HEK293 (cell line): ENCODE measurements around the gene CDK12.
A peak's percentile ranks its signal among the peaks of the same experiment; 100 is the strongest.

Experiments used
- CTCF ChIA-PET: fragments of 350-600 bp; formaldehyde crosslinking; extraction: SDS; loops from one replicate; lab custom pipeline; 2021; ENCODE audit warnings: antibody characterized with exemption; lab: Yijun Ruan, JAX
- POLR2A ChIA-PET: fragments of 300-600 bp; formaldehyde crosslinking; extraction: SDS; loops from one replicate; lab custom pipeline; 2020; ENCODE audit warnings: antibody characterized with exemption, inconsistent platforms; lab: Yijun Ruan, JAX
- H3K27ac ChIP-seq: fragments of 200-500 bp; sonication (Bioruptor generic); 2 replicates; pipeline ENCODE4 v1.5.1; 2014; ENCODE audit warnings: low read depth, low read length, control low read depth, inconsistent platforms; ENCODE audit errors: extremely low read depth
- H3K36me3 ChIP-seq, 2 experiments: fragments of 200-500 bp in 1 of 2; sonication (Bioruptor generic) in 1 of 2; 1 replicate in 1 of 2; 2 replicates in 1 of 2; pipeline ENCODE4 v1.5.1; 2014 to 2017; ENCODE audit warnings: inconsistent platforms in 2 of 2, low read length in 2 of 2; ENCODE audit not compliant: control insufficient read depth in 2 of 2, insufficient read depth in 1 of 2
- H3K4me1 ChIP-seq: fragments of 200-500 bp; sonication (Bioruptor generic); 2 replicates; pipeline ENCODE4 v1.5.1; 2014; ENCODE audit warnings: mild to moderate bottlenecking, low read length, inconsistent platforms; ENCODE audit not compliant: control insufficient read depth, insufficient read depth
- H3K4me3 ChIP-seq: 2 replicates; pipeline ENCODE4 v1.5.1; 2011; ENCODE audit warnings: low read depth, mild to moderate bottlenecking, control low read depth, low read length, moderate library complexity
- H3K9me3 ChIP-seq: fragments of 200-500 bp; sonication (Bioruptor generic); 2 replicates; pipeline ENCODE4 v1.5.1; 2014; ENCODE audit warnings: low read depth, low read length, inconsistent platforms; ENCODE audit not compliant: control insufficient read depth, insufficient read depth
- ATF2 ChIP-seq: fragments of 450-650 bp; formaldehyde crosslinking; IDR thresholded peaks from 2 replicates; pipeline ENCODE4 v1.5.1; 2016; ENCODE audit warnings: missing biosample characterization, missing genetic modification characterization, low read depth
- CTCF ChIP-seq: fragments of 450-650 bp; formaldehyde crosslinking; IDR thresholded peaks from 2 replicates; pipeline ENCODE4 v1.5.1; 2016; ENCODE audit warnings: missing biosample characterization, missing genetic modification characterization
- GLIS2 ChIP-seq: fragments of 450-650 bp; formaldehyde crosslinking; IDR thresholded peaks from 2 replicates; pipeline ENCODE4 v1.5.1; 2016; ENCODE audit warnings: missing biosample characterization, missing genetic modification characterization
- OSR2 ChIP-seq: fragments of 450-650 bp; formaldehyde crosslinking; IDR thresholded peaks from 2 replicates; pipeline ENCODE4 v1.5.1; 2016; ENCODE audit warnings: missing biosample characterization, missing genetic modification characterization
- PRDM1 ChIP-seq: fragments of 450-650 bp; formaldehyde crosslinking; IDR thresholded peaks from 2 replicates; pipeline ENCODE4; 2016; ENCODE audit warnings: missing biosample characterization, missing genetic modification characterization
- PRDM2 ChIP-seq: fragments of 450-650 bp; formaldehyde crosslinking; IDR thresholded peaks from 2 replicates; pipeline ENCODE4 v1.5.1; 2016; ENCODE audit warnings: missing biosample characterization, missing genetic modification characterization, borderline replicate concordance
- REPIN1 ChIP-seq: fragments of 450-650 bp; formaldehyde crosslinking; IDR thresholded peaks from 2 replicates; pipeline ENCODE4 v1.5.1; 2017; ENCODE audit warnings: missing biosample characterization, missing genetic modification characterization, low read depth
- ZBTB17 ChIP-seq: fragments of 450-650 bp; formaldehyde crosslinking; IDR thresholded peaks from 2 replicates; pipeline ENCODE4 v1.5.1; 2016; ENCODE audit warnings: missing biosample characterization, missing genetic modification characterization
- ZBTB20 ChIP-seq: fragments of 450-650 bp; formaldehyde crosslinking; IDR thresholded peaks from 2 replicates; pipeline ENCODE4 v1.5.1; 2016; ENCODE audit warnings: missing biosample characterization, missing genetic modification characterization
- ZBTB7A ChIP-seq: fragments of 450-650 bp; formaldehyde crosslinking; IDR thresholded peaks from 2 replicates; pipeline ENCODE4 v1.5.1; 2016; ENCODE audit warnings: low read depth, missing biosample characterization, missing genetic modification characterization
- ZNF155 ChIP-seq: fragments of 450-650 bp; formaldehyde crosslinking; IDR thresholded peaks from 2 replicates; pipeline ENCODE4 v1.5.1; 2016; ENCODE audit warnings: missing biosample characterization, missing genetic modification characterization
- ZNF16 ChIP-seq: fragments of 450-650 bp; formaldehyde crosslinking; IDR thresholded peaks from 2 replicates; pipeline ENCODE4 v1.5.1; 2016; ENCODE audit warnings: low read depth, missing biosample characterization, missing genetic modification characterization
- ZNF404 ChIP-seq: fragments of 450-650 bp; formaldehyde crosslinking; IDR thresholded peaks from 2 replicates; pipeline ENCODE4 v1.5.1; 2017; ENCODE audit warnings: missing biosample characterization, missing genetic modification characterization
- ZNF510 ChIP-seq: fragments of 450-650 bp; formaldehyde crosslinking; IDR thresholded peaks from 2 replicates; pipeline ENCODE4 v1.5.1; 2018; ENCODE audit warnings: mild to moderate bottlenecking, missing genetic modification characterization, missing biosample characterization; ENCODE audit not compliant: insufficient replicate concordance
- ZNF623 ChIP-seq: fragments of 450-650 bp; formaldehyde crosslinking; IDR thresholded peaks from 2 replicates; pipeline ENCODE4 v1.5.1; 2016; ENCODE audit warnings: missing biosample characterization, missing genetic modification characterization
- ZNF654 ChIP-seq: fragments of 450-650 bp; formaldehyde crosslinking; IDR thresholded peaks from 2 replicates; pipeline ENCODE4 v1.5.1; 2016; ENCODE audit warnings: low read depth, missing biosample characterization, missing genetic modification characterization
- ZNF701 ChIP-seq: fragments of 450-650 bp; formaldehyde crosslinking; IDR thresholded peaks from 2 replicates; pipeline ENCODE4 v1.5.1; 2016; ENCODE audit warnings: missing biosample characterization, missing genetic modification characterization
- ZNF768 ChIP-seq: fragments of 450-650 bp; formaldehyde crosslinking; IDR thresholded peaks from 2 replicates; pipeline ENCODE4 v1.5.1; 2018; ENCODE audit warnings: missing biosample characterization, mild to moderate bottlenecking, missing genetic modification characterization
- ZNF776 ChIP-seq: fragments of 450-650 bp; formaldehyde crosslinking; IDR thresholded peaks from 2 replicates; pipeline ENCODE4 v1.5.0; 2017; ENCODE audit warnings: missing biosample characterization, missing genetic modification characterization, borderline replicate concordance
- TF ChIP-seq, protein P1 (sequence below): fragments of 450-650 bp; formaldehyde crosslinking; IDR thresholded peaks from 2 replicates; pipeline ENCODE4; 2016; ENCODE audit warnings: missing biosample characterization, missing genetic modification characterization
- TF ChIP-seq, protein P2 (sequence below): fragments of 450-650 bp; formaldehyde crosslinking; IDR thresholded peaks from 2 replicates; pipeline ENCODE4 v1.5.1; 2016; ENCODE audit warnings: missing biosample characterization, missing genetic modification characterization

CDK12 gene

DNA sequence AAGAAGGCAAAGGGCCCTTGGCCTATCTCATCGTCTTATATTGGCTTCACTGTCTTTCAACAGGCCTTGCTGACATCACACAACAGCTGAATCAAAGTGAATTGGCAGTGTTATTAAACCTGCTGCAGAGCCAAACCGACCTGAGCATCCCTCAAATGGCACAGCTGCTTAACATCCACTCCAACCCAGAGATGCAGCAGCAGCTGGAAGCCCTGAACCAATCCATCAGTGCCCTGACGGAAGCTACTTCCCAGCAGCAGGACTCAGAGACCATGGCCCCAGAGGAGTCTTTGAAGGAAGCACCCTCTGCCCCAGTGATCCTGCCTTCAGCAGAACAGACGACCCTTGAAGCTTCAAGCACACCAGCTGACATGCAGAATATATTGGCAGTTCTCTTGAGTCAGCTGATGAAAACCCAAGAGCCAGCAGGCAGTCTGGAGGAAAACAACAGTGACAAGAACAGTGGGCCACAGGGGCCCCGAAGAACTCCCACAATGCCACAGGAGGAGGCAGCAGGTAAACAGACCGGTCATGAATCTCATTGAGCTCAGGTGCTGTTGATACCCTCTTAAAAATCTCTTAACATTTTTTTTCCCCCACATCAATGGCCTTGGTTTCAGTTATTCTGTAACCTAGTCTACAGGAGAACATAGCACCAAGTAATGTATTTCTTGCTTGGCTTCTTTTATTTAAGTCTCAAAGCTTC, 64.7 kb downstream of the CDK12 start:
- Histone ChIP-seq H3K9me3 (no peaks in the 10 kb centered on the region), H3K27ac (no peak overlapping the region; the same call in 1 of the 2 replicates), H3K4me3 (no peak overlapping the region), H3K36me3 (peaks cover 89 to 100% of the 10 kb centered on the region in 2 experiments)
- CTCF ChIA-PET, result interaction anchor here (0.5 to 1.8 kb wide), 5 partner anchors 9 to 98 kb away, joined by 3 to 7 read pairs (median 3); no protein-coding TSS in a partner anchor
- POLR2A ChIA-PET, result no interaction called here
- TF ChIP-seq ZNF155 (tag by site-specific recombination), result no peak
- TF ChIP-seq, protein P1, sequence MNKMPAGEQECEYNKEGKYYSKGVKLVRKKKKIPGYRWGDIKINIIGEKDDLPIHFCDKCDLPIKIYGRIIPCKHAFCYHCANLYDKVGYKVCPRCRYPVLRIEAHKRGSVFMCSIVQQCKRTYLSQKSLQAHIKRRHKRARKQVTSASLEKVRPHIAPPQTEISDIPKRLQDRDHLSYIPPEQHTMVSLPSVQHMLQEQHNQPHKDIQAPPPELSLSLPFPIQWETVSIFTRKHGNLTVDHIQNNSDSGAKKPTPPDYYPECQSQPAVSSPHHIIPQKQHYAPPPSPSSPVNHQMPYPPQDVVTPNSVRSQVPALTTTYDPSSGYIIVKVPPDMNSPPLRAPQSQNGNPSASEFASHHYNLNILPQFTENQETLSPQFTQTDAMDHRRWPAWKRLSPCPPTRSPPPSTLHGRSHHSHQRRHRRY (tag by site-specific recombination), result no peak
- TF ChIP-seq ZNF701, result no peak
- TF ChIP-seq ZNF16 (tag by site-specific recombination), result no peak
- TF ChIP-seq ZNF510 (tag by site-specific recombination), result no peak
- TF ChIP-seq ZNF776 (tag by site-specific recombination), result no peak
- no peak for TF ChIP-seq REPIN1 (tag by site-specific recombination)
- TF ChIP-seq ATF2 (tag by site-specific recombination), result no peak
- TF ChIP-seq PRDM2 (tag by site-specific recombination), result no peak
- no peak for TF ChIP-seq ZBTB7A
- TF ChIP-seq OSR2, result no peak
- TF ChIP-seq, all 188 proteins: peak for 0
- H3K4me1 ChIP-seq, result no peaks in the 10 kb centered on the region

DNA sequence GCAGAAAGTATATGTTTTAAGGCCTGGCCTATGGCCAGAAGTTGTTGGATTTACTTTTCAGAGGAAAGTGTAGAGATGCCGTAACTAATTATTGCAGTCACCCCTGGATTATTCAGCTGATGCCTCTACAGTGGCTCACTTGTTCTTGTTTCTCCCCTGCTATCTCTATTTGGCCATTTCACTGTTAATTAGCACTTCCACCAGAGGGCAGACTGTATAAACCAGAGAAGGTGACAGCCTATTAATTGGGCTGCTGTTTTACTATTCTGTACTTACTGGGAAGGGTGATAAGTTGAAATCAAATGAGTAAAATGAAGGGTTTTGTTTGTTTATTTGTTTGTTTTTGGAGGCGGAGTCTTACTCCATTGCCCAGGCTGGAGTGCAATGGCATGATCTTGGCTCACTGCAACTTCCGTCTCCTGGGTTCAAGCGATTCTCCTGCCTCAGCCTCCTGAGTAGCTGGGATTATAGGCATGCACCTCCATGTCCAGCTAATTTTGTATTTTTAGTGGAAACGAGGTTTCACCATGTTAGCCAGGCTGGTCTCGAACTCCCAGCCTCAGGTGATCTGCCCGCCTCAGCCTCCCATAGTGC, 66.0 kb downstream of the CDK12 start:
- no peak for TF ChIP-seq ZBTB17 (tag by site-specific recombination)
- TF ChIP-seq GLIS2 (tag by site-specific recombination), result no peak
- no peak for TF ChIP-seq ZNF623 (tag by site-specific recombination)
- peak; percentile 47 for TF ChIP-seq ZNF768 (tag by site-specific recombination)
- TF ChIP-seq ZNF654 (tag by site-specific recombination), result peak; percentile 10; the same call in 1 of the 2 replicates
- TF ChIP-seq, protein P2, sequence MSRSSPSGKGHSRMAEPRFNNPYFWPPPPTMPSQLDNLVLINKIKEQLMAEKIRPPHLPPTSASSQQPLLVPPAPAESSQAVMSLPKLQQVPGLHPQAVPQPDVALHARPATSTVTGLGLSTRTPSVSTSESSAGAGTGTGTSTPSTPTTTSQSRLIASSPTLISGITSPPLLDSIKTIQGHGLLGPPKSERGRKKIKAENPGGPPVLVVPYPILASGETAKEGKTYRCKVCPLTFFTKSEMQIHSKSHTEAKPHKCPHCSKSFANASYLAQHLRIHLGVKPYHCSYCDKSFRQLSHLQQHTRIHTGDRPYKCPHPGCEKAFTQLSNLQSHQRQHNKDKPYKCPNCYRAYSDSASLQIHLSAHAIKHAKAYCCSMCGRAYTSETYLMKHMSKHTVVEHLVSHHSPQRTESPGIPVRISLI, result no peak
- TF ChIP-seq ZNF404 (tag by site-specific recombination), result no peak
- no peak for TF ChIP-seq ZBTB20 (tag by site-specific recombination)
- TF ChIP-seq PRDM1 (tag by site-specific recombination), result 0 out of 2 replicates have a peak, but pooled peaks have one; percentile 10
- peak; percentile 66; the same call in 1 of the 2 replicates for TF ChIP-seq CTCF (tag by site-specific recombination)
- H3K9me3 ChIP-seq, result no peaks in the 10 kb centered on the region
- no peaks in the 10 kb centered on the region for H3K4me1 ChIP-seq
- no peak overlapping the region for H3K4me3 ChIP-seq
- H3K36me3 ChIP-seq, result peaks cover 88 to 100% of the 10 kb centered on the region in 2 experiments
- no peak overlapping the region for H3K27ac ChIP-seq
- POLR2A ChIA-PET, result no interaction called here
- CTCF ChIA-PET, result interaction anchor here (0.7 to 2.6 kb wide), 8 partner anchors 8 to 283 kb away, joined by 3 to 19 read pairs (median 4); no protein-coding TSS in a partner anchor
